ENCODE data around the gene PTPRG. TPM values are rescaled to one million over a fixed set of nuclear protein-coding genes. Genes with fewer than 3 reads are reported as not detected.
A peak's percentile ranks its signal among the peaks of the same experiment; 100 is the strongest.

The PTPRG gene
- total and polyA plus RNA-seq, 2 experiments from 2014 or later = 24.4 to 131 TPM

GRCh38 chr3:61806810-61807209 lies 245.4 kb downstream of the PTPRG start (continued):
- TF ChIP-seq ZNF462 (CRISPR knock-in tag; IDR thresholded peaks at IDR 0.05) (no peak), JUNB (IDR thresholded peaks at IDR 0.05; ENCODE audit: unreplicated experiment) (no peak), CREB1 (CRISPR knock-in tag; IDR thresholded peaks at IDR 0.05; ENCODE audit: low read depth) (no peak), CTCF (conservative IDR thresholded peaks at IDR 0.05; ENCODE audit: low read depth in 2 of 2) (no peak), ZNF114 (CRISPR knock-in tag; IDR thresholded peaks at IDR 0.05) (no peak), STAT1 (IDR thresholded peaks at IDR 0.05; ENCODE audit: unreplicated experiment) (no peak), NANOG (IDR thresholded peaks at IDR 0.05; ENCODE audit: borderline replicate concordance) (no peak), ZNF331 (CRISPR knock-in tag; IDR thresholded peaks at IDR 0.05; ENCODE audit: low read depth) (no peak)

GRCh38 chr3:61807865-61808276 lies 246.5 kb downstream of the PTPRG start:
- Histone ChIP-seq H3K36me3 (ENCODE audit: insufficient read depth) (no peaks in the 10 kb centered on the region), H3K27ac (ENCODE audit: low read depth) (peak overlapping the region; percentile 73), H4K20me1 (replicated peaks; ENCODE audit: insufficient read depth) (peaks cover 29% of the 10 kb centered on the region), H3K4me3 (no peak overlapping the region), H2AFZ (no peak overlapping the region), H3K4me2 (peak overlapping the region; percentile 56), H3K9me2 (ENCODE audit: insufficient read depth) (no peaks in the 10 kb centered on the region), H3K27me3 (ENCODE audit: insufficient read depth) (no peaks in the 10 kb centered on the region), H3F3A (replicated peaks; ENCODE audit: low read depth) (no peaks in the 10 kb centered on the region), H3K4me1 (ENCODE audit: insufficient read depth) (peaks cover 78% of the 10 kb centered on the region), H3K79me2 (replicated peaks; ENCODE audit: insufficient read depth) (peaks cover 99% of the 10 kb centered on the region)
- Mint-ChIP-seq H3K4me3 (no peak overlapping the region), H3K9me3 (no peaks in the 10 kb centered on the region), H3K36me3 (ENCODE audit: low read depth) (no peaks in the 10 kb centered on the region), H3K4me1 (peaks cover 86% of the 10 kb centered on the region), H3K27me3 (ENCODE audit: insufficient read depth, low read depth, poor library complexity) (peaks cover 2% of the 10 kb centered on the region), H3K27ac (peak overlapping the region; percentile 29; the same call in 1 of the 2 replicates)
- DNase-seq (ENCODE audit: low spot score) = no peak
- ATAC-seq = peak; percentile 34; the same call in 2 of the 3 replicates
- TF ChIP-seq STAT1 (IDR thresholded peaks at IDR 0.05; ENCODE audit: unreplicated experiment) (no peak), EZH2 (IDR thresholded peaks at IDR 0.05; ENCODE audit: low read depth, unreplicated experiment) (no peak), CREB1 (CRISPR knock-in tag; IDR thresholded peaks at IDR 0.05; ENCODE audit: low read depth) (no peak), NANOG (IDR thresholded peaks at IDR 0.05; ENCODE audit: borderline replicate concordance) (no peak), CTCF (conservative IDR thresholded peaks at IDR 0.05; ENCODE audit: low read depth in 2 of 2) (no peak), REST (IDR thresholded peaks at IDR 0.05; ENCODE audit: unreplicated experiment) (no peak), ZNF331 (CRISPR knock-in tag; IDR thresholded peaks at IDR 0.05; ENCODE audit: low read depth) (no peak), JUNB (IDR thresholded peaks at IDR 0.05; ENCODE audit: unreplicated experiment) (no peak), POLR2AphosphoS5 (IDR thresholded peaks at IDR 0.05; ENCODE audit: low read depth) (no peak)

Data from GM23338 (cell line).